ENCODE results near the gene ECSIT.

DNA sequence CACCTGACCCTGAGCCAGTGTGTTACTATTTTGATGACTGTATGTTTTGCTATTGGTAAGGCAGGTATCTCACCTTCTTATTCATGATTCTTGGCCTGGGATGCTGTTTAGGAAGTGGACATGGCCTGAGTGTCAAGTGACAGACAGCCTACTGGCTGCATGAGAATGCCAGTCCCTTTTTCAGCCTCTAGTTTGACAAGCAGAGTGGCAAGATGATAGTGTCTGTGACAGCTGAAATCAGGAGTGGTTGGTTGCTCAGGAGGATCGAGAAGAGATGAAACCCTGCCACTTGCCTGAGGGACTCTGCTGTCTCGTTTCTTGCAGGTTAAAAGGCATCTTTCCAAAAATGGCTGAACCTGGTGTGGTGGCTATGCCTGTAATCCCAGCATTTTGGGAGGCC is 37.2 kb upstream of the ECSIT start:
- TF ChIP-seq, protein P1, sequence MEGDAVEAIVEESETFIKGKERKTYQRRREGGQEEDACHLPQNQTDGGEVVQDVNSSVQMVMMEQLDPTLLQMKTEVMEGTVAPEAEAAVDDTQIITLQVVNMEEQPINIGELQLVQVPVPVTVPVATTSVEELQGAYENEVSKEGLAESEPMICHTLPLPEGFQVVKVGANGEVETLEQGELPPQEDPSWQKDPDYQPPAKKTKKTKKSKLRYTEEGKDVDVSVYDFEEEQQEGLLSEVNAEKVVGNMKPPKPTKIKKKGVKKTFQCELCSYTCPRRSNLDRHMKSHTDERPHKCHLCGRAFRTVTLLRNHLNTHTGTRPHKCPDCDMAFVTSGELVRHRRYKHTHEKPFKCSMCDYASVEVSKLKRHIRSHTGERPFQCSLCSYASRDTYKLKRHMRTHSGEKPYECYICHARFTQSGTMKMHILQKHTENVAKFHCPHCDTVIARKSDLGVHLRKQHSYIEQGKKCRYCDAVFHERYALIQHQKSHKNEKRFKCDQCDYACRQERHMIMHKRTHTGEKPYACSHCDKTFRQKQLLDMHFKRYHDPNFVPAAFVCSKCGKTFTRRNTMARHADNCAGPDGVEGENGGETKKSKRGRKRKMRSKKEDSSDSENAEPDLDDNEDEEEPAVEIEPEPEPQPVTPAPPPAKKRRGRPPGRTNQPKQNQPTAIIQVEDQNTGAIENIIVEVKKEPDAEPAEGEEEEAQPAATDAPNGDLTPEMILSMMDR (IDR thresholded peaks at IDR 0.05): no peak
- no peak for TF ChIP-seq POLR2A (IDR thresholded peaks at IDR 0.05)
